K562 (cell line): ENCODE data around the gene LYRM1. TPM values are rescaled to one million over a fixed set of nuclear protein-coding genes. Genes with fewer than 3 reads are reported as not detected.

Experiments used
- ATAC-seq: fragments of 200-7000 bp; cut with Tn5 transposase; 3 replicates; pipeline ENCODE4 v1.9.1; 2020; ENCODE audit warnings: moderate library complexity
- BruUV-seq: library from RNA; stranded (reverse); fragments of 400-500 nt; replicated peaks from 2 replicates; lab custom pipeline; 2021; lab: Mats Ljungman, UMichigan
- CTCF ChIA-PET: fragments of 300-600 bp; formaldehyde crosslinking; extraction: SDS; loops from one replicate; lab custom pipeline; 2021; ENCODE audit warnings: low intra/inter-chr PET ratio; lab: Yijun Ruan, JAX
- POLR2A ChIA-PET: fragments of 300-600, 350-650 bp; sonication (Branson Sonifier 250); formaldehyde crosslinking; extraction: SDS; loops from one replicate; lab custom pipeline; 2021; ENCODE audit warnings: antibody characterized with exemption, inconsistent platforms; lab: Yijun Ruan, JAX
- DNase-seq, 4 experiments: peaks; one replicate each; pipeline versions ENCODE4 v3.0.0 to v3.0.0-alpha.2; 2011 to 2018; ENCODE audit warnings: low spot score in 3 of 4, mixed read lengths in 3 of 4; ENCODE audit errors: extremely low read depth in 1 of 4
- FAIRE-seq: peaks from 2 replicates; lab custom pipeline; 2011; peaks lifted over from hg19 to GRCh38; lab: Jason Lieb, UNC
- H2AFZ ChIP-seq: 2 replicates; pipeline ENCODE4 v1.6.0; 2011; ENCODE audit warnings: low read depth, low read length, control low read depth, inconsistent platforms
- H3K27ac ChIP-seq: fragments of 200-600 bp; 3 replicates; pipeline ENCODE4 v1.8.0; 2011; ENCODE audit warnings: low read depth, mild to moderate bottlenecking, control low read depth, inconsistent platforms, low read length, moderate library complexity, mixed read lengths; ENCODE audit errors: extremely low read depth
- H3K27me3 ChIP-seq, 2 experiments: fragments of 300-600 bp in 1 of 2; 2 replicates in 1 of 2; 3 replicates in 1 of 2; pipeline versions ENCODE4 v1.6.0 to v1.8.0; 2011; ENCODE audit warnings: inconsistent platforms in 2 of 2, low read length in 2 of 2, mild to moderate bottlenecking in 1 of 2, mixed read lengths in 1 of 2, moderate library complexity in 1 of 2; ENCODE audit not compliant: control insufficient read depth in 2 of 2, insufficient read depth in 2 of 2
- H3K36me3 ChIP-seq: fragments of 300-600 bp; 3 replicates; pipeline ENCODE4 v1.8.0; 2011; ENCODE audit warnings: mild to moderate bottlenecking, low read length, inconsistent platforms; ENCODE audit not compliant: control insufficient read depth, insufficient read depth
- H3K4me1 ChIP-seq, 2 experiments: fragments of 200-600 bp in 1 of 2; replicated peaks in 1 of 2; 2 replicates in 1 of 2; 3 replicates in 1 of 2; pipeline versions ENCODE4 v1.5.1 to v1.8.0; 2011; ENCODE audit warnings: inconsistent platforms in 2 of 2, low read length in 2 of 2, mild to moderate bottlenecking in 1 of 2, mixed read lengths in 1 of 2, moderate library complexity in 1 of 2; ENCODE audit not compliant: control insufficient read depth in 2 of 2, insufficient read depth in 2 of 2
- H3K4me2 ChIP-seq: 2 replicates; pipeline ENCODE4 v1.6.1; 2011; ENCODE audit warnings: low read length, control low read depth, inconsistent platforms, mixed read lengths; ENCODE audit not compliant: insufficient read depth
- H3K4me3 ChIP-seq: fragments of 200-600 bp; sonication (generic), shearing (Covaris generic); 2 replicates; pipeline ENCODE4 v1.5.1; 2016; ENCODE audit warnings: control low read depth, inconsistent platforms
- H3K79me2 ChIP-seq: fragments of 200-600 bp; 3 replicates; pipeline ENCODE4 v1.8.0; 2011; ENCODE audit warnings: low read length, inconsistent platforms; ENCODE audit not compliant: control insufficient read depth, insufficient read depth
- H3K9ac ChIP-seq, 2 experiments: 2 replicates each; pipeline versions ENCODE4 v1.6.0 to v1.6.1; 2011; ENCODE audit warnings: low read depth in 2 of 2, low read length in 2 of 2, control low read depth in 1 of 2, inconsistent platforms in 1 of 2, mild to moderate bottlenecking in 1 of 2, mixed read lengths in 1 of 2; ENCODE audit not compliant: insufficient read depth in 1 of 2
- H3K9me1 ChIP-seq: one replicate; pipeline ENCODE4 v1.6.0; 2011; ENCODE audit warnings: inconsistent platforms, mild to moderate bottlenecking, low read length, moderate library complexity; ENCODE audit not compliant: control insufficient read depth, insufficient read depth
- H3K9me3 ChIP-seq: replicated peaks from 2 replicates; pipeline ENCODE4 v1.5.1; 2011; ENCODE audit warnings: low read depth, low read length, inconsistent platforms; ENCODE audit not compliant: control insufficient read depth, insufficient read depth
- H4K20me1 ChIP-seq: replicated peaks from 2 replicates; pipeline ENCODE4 v1.6.1; 2011; ENCODE audit warnings: low read length, inconsistent platforms, mixed read lengths; ENCODE audit not compliant: control insufficient read depth, insufficient read depth
- ATF2 ChIP-seq: sonication (generic); formaldehyde crosslinking; IDR thresholded peaks from 2 replicates; pipeline ENCODE4 v1.8.1; 2022; ENCODE audit warnings: missing genetic modification reagents
- CBFA2T2 ChIP-seq: fragments of 450-650 bp; conservative IDR thresholded peaks from 2 replicates; pipeline ENCODE4 v1.6.1; 2017; ENCODE audit warnings: mild to moderate bottlenecking
- EP300 ChIP-seq: IDR thresholded peaks from 2 replicates; pipeline ENCODE4 v1.6.1; 2012; ENCODE audit warnings: low read length, improper control_type of control experiment
- LEF1 ChIP-seq: fragments of 450-650 bp; IDR thresholded peaks from 2 replicates; pipeline ENCODE4 v1.6.1; 2016; ENCODE audit warnings: mild to moderate bottlenecking
- NFYB ChIP-seq: IDR thresholded peaks from 2 replicates; pipeline ENCODE4 v1.6.1; 2011; ENCODE audit warnings: mild to moderate bottlenecking, moderate library complexity; ENCODE audit not compliant: insufficient read length; ENCODE audit errors: extremely low read depth
- TAL1 ChIP-seq: fragments of 450-650 bp; IDR thresholded peaks from 2 replicates; pipeline ENCODE4 v1.6.1; 2016; ENCODE audit warnings: mild to moderate bottlenecking
- TCF3 ChIP-seq: sonication (generic); formaldehyde crosslinking; IDR thresholded peaks from 2 replicates; pipeline ENCODE4 v1.4.0; 2020; ENCODE audit warnings: mild to moderate bottlenecking, missing genetic modification reagents
- TEAD4 ChIP-seq, 2 experiments: sonication (generic) in 1 of 2; formaldehyde crosslinking in 1 of 2; IDR thresholded peaks; 2 replicates each; pipeline versions ENCODE4 v1.6.1 to v1.8.0; 2012 to 2022; ENCODE audit warnings: borderline replicate concordance in 1 of 2, inconsistent platforms in 1 of 2, low read length in 1 of 2, mild to moderate bottlenecking in 1 of 2, missing genetic modification reagents in 1 of 2
- ZNF644 ChIP-seq: fragments of 200-800 bp; sonication (Bioruptor generic); IDR thresholded peaks from 2 replicates; pipeline ENCODE4 v1.6.1; 2016; ENCODE audit warnings: low read depth, missing genetic modification characterization, missing compliant biosample characterization
- ZNF766 ChIP-seq: fragments of 200-800 bp; sonication (Bioruptor generic); conservative IDR thresholded peaks from 2 replicates; pipeline ENCODE4 v1.6.1; 2016; ENCODE audit warnings: missing genetic modification characterization, missing compliant biosample characterization
- WGBS: fragments of 100-300 bp; shearing (Covaris generic); methylation state at CpG from one replicate; pipeline ENCODE4 v1.1.6; 2016; ENCODE audit warnings: low coverage, mixed read lengths; ENCODE audit not compliant: insufficient coverage; ENCODE audit errors: missing lambda C conversion rate; 5-methylcytosine and 5-hydroxymethylcytosine counted together
- in situ Hi-C: fragments of 300-500 bp; cut with MboI; formaldehyde crosslinking; loops from 4 replicates; pipeline ENCODE4 v1.15.0; 2018; ENCODE audit warnings: inconsistent platforms, mixed read lengths
- intact Hi-C: fragments of 100-400 bp; cut with micrococcal nuclease; formaldehyde crosslinking; loops from 2 replicates; pipeline ENCODE4 v1.14.2; 2022
- polyA plus RNA-seq, 8 experiments: library from polyadenylated mRNA; depleted of rRNA in 4 of 8; stranded (reverse) in 5 of 8; unstranded in 3 of 8; fragments of >200 nt; fragmentation: Nextera tagmentation in 2 of 8; fragmentation: Illumina TruSeq in 1 of 8; extraction: Ambion mirVana in 2 of 8; extraction: Trizol in 1 of 8; gene quantifications; 2 replicates each; pipeline versions ENCODE4 v1.2.1 to v1.2.3, GENCODE V29; 2011 to 2014; ENCODE audit warnings: inconsistent platforms in 1 of 8, missing spikeins in 1 of 8
- total RNA-seq, 7 experiments: library from RNA; depleted of rRNA in 6 of 7; stranded (reverse); fragments of >200 nt in 6 of 7; fragmentation: Illumina TruSeq in 2 of 7; extraction: Trizol in 2 of 7; gene quantifications; 2 replicates each; pipeline versions ENCODE4 v1.2.1 to v1.2.3, GENCODE V29; 2011 to 2021; ENCODE audit warnings: low replicate concordance in 1 of 7

LYRM1 gene
- total and polyA plus RNA-seq, 9 of the 15 experiments (the other 6 are each of a cell fraction or from before 2014, with no cell fraction given), result 17.5 to 44.1 (median 32.7) TPM

GRCh38 chr16:20946015-20946629, 45.6 kb downstream of the LYRM1 start:
- intact Hi-C loops, result loop anchor here (5.0 kb wide), 1 partner anchor 44 kb away; the partner anchor contains the start of genes DCUN1D3 and LYRM1
- Histone ChIP-seq H3K4me1 (peaks cover 12 to 24% of the 10 kb centered on the region in 2 experiments), H3K27ac (peak overlapping the region; percentile 81; the same call in 2 of the 3 replicates), H4K20me1 (no peaks in the 10 kb centered on the region), H3K4me3 (no peak overlapping the region), H3K9ac (no peak overlapping the region), H3K79me2 (no peaks in the 10 kb centered on the region), H2AFZ (peak overlapping the region; percentile 52), H3K9me1 (no peaks in the 10 kb centered on the region), H3K36me3 (no peaks in the 10 kb centered on the region), H3K27me3 (peaks cover 0 to 8% of the 10 kb centered on the region in 2 experiments; a peak in 1 of 5 replicates), H3K9me3 (0 out of 2 replicates have a peak, but pooled peaks cover 2% of the 10 kb centered on the region), H3K4me2 (no peak overlapping the region; the same call in 1 of the 2 replicates)
- in situ Hi-C loops, result no loop called here
- 21% methylated on average over 8 of the region's 8 CpGs for WGBS
- POLR2A ChIA-PET, result no interaction called here
- CTCF ChIA-PET, result no interaction called here
- FAIRE-seq, result no peak
- peak in 1 of 4 experiments; percentile 22 for DNase-seq
- no TSS peak for BruUV-seq
- no peak for ATAC-seq
- TF ChIP-seq ZNF644 (tag) (no peak), EP300 (peak; percentile 22; the same call in 1 of the 2 replicates), ATF2 (CRISPR knock-in tag) (no peak), TAL1 (peak; percentile 70), NFYB (no peak), LEF1 (peak; percentile 10; the same call in 1 of the 2 replicates), TEAD4 (IDR thresholded peaks at IDR 0.05; ENCODE audit: low read length) (peak; percentile 76), TEAD4 (CRISPR knock-in tag; IDR thresholded peaks at IDR 0.05; ENCODE audit: borderline replicate concordance) (no peak), TCF3 (CRISPR knock-in tag) (peak; percentile 67), ZNF766 (CRISPR knock-in tag) (peak; percentile 79), CBFA2T2 (peak; percentile 71)
